Activated T-helper 1 cell treated with anti-CD3 and anti-CD28 coated beads, Interleukin-12 subunit alpha, Interleukin-12 subunit beta, Interleukin-2, Interleukin-4 antibody, amounts not matched to agents 30 ng/mL and 10 ng/mL and 1 ng/mL, durations not matched to agents 14 hours and 24 hours and 36 hours (primary cell): ENCODE measurements around the gene POLK. TPM values are rescaled to one million over a fixed set of nuclear protein-coding genes. Genes with fewer than 3 reads are reported as not detected.
"Not testable (repeated sequence)": the region's sequence is repeated elsewhere in the genome, so short reads cannot be mapped to it uniquely, and the experiment has no call there.

ENCODE experiments used
- DNase-seq: peaks from one replicate; pipeline ENCODE4 v3.0.0; 2021; ENCODE audit warnings: low spot score
- H3K27ac Mint-ChIP-seq: one replicate; pipeline ENCODE4 v1.8.0; 2021; ENCODE audit warnings: mild to moderate bottlenecking, mixed read lengths
- H3K27me3 Mint-ChIP-seq: one replicate; pipeline ENCODE4 v1.8.0; 2022; ENCODE audit warnings: mild to moderate bottlenecking, moderate library complexity, mixed read lengths; ENCODE audit not compliant: insufficient read depth
- H3K36me3 Mint-ChIP-seq: one replicate; pipeline ENCODE4 v1.8.0; 2021; ENCODE audit warnings: low read depth, mixed read lengths
- H3K4me1 Mint-ChIP-seq: one replicate; pipeline ENCODE4 v1.8.0; 2021; ENCODE audit warnings: low read depth, mixed read lengths
- H3K4me3 Mint-ChIP-seq: one replicate; pipeline ENCODE4 v1.8.0; 2021; ENCODE audit warnings: mild to moderate bottlenecking, moderate library complexity, mixed read lengths
- H3K9me3 Mint-ChIP-seq: one replicate; pipeline ENCODE4 v1.8.0; 2021; ENCODE audit warnings: mixed read lengths
- intact Hi-C: fragments of 100-400 bp; cut with micrococcal nuclease; formaldehyde crosslinking; loops from one replicate; pipeline ENCODE4 v1.15.1; 2024
- total RNA-seq: library from RNA; stranded (reverse); gene quantifications from 2 replicates; pipeline ENCODE4 v1.2.3, GENCODE V29; 2022

POLK gene
- total RNA-seq, 1 donor from 2014 or later: 40.4 TPM

DNA sequence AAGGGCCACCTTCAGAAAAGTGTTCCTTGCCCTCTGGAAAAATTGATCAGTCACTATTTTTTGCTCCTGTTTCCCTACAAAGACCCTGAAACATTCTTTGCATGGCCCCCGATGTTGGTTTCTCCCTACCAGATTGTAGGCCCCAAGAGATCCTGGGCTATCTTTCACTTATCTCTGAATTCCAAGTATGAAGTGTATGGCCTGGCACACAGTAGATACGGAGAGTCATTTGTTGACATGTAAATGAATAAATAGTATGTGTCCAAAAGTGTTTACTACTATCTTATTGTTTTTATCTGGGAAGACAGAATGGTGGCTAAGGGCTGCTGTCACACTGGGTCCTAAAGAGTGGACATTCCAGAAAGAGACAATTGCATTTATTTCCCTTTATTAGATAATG lies 92.1 kb downstream of the POLK start:
- no peak for DNase-seq
- peaks cover 22% of the 10 kb centered on the region for H3K36me3 Mint-ChIP-seq
- H3K9me3 Mint-ChIP-seq: no peaks in the 10 kb centered on the region
- H3K27ac Mint-ChIP-seq: no peak overlapping the region
- peaks cover 36% of the 10 kb centered on the region for H3K4me1 Mint-ChIP-seq
- intact Hi-C loops: no loop called here
- H3K27me3 Mint-ChIP-seq: no peaks in the 10 kb centered on the region
- H3K4me3 Mint-ChIP-seq: no peak overlapping the region

DNA sequence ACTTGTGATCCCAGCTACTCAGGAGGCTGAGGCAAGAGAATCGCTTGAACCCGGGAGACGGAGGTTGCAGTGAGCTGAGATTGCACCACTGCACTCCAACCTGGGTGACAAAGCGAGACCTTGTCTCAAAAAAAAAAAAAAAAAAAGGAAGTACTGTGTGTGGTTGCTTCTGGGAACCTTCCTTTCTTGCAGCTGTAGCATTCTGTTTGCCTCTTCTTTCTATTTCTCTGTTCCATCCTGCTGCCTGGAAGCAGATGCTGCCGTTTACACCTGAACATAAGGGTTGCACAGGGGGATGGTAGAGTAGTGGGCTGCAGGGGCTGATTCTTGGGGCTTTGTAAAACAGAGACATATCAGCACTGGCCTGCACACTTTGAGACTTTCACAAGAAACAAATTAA lies 95.7 kb downstream of the POLK start:
- intact Hi-C loops, H3K4me3 Mint-ChIP-seq: not testable (repeated sequence)
- H3K36me3 Mint-ChIP-seq: peaks cover 15% of the 10 kb centered on the region

DNA sequence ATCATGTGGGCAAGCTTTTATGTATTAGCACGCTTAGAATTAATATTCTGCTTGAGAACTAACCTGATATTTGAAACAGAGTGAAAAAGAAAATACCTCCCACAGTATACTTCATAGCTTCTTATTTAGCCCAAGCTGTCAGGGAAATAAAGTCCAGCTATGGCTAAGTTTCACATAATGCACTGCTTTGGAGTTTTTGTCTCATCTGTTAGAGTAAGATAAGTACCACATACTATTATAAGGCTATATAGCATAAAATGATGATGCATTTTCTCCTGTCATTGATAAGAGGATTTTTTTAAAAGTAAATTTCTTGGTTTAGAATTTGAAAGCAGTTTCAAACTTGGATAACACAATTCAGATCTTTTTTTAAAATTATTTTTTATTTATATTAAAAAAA lies 97.2 kb downstream of the POLK start:
- no peaks in the 10 kb centered on the region for H3K27me3 Mint-ChIP-seq
- no peak overlapping the region for H3K27ac Mint-ChIP-seq
- no peak overlapping the region for H3K4me3 Mint-ChIP-seq
- no peaks in the 10 kb centered on the region for H3K9me3 Mint-ChIP-seq
- peaks cover 7% of the 10 kb centered on the region for H3K4me1 Mint-ChIP-seq
- DNase-seq: no peak
- peaks cover 12% of the 10 kb centered on the region for H3K36me3 Mint-ChIP-seq
- intact Hi-C loops: no loop called here

More for the DNA sequence above, 95.7 kb downstream of the POLK start:
- not testable (repeated sequence) for H3K27me3 Mint-ChIP-seq, DNase-seq, H3K27ac Mint-ChIP-seq, H3K9me3 Mint-ChIP-seq
- H3K4me1 Mint-ChIP-seq: peaks cover 12% of the 10 kb centered on the region

DNA sequence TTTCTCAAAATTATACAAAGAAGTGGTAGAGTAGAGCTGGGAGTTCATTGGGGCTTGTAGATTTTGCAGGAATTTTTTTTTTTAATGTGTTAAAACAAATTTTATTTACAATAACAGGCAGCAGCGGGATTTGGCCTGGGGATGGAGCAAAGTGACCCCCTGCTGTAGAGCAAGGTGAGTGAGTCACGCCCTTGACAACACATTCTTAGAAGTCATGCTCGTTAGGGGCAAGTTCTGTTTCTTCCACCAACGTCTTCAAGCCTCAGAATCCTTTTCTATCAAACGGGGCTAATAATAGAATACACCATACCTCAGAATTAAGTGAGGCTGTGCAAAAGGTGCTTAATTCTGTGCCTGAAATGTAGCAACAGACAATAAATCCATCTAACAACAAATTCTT lies 98.5 kb downstream of the POLK start:
- H3K9me3 Mint-ChIP-seq: no peaks in the 10 kb centered on the region
- intact Hi-C loops: no loop called here
- no peak overlapping the region for H3K27ac Mint-ChIP-seq
- H3K27me3 Mint-ChIP-seq: no peaks in the 10 kb centered on the region
- DNase-seq: no peak
- H3K4me1 Mint-ChIP-seq: peaks cover 6% of the 10 kb centered on the region
- H3K4me3 Mint-ChIP-seq: no peak overlapping the region
- peaks cover 7% of the 10 kb centered on the region for H3K36me3 Mint-ChIP-seq

DNA sequence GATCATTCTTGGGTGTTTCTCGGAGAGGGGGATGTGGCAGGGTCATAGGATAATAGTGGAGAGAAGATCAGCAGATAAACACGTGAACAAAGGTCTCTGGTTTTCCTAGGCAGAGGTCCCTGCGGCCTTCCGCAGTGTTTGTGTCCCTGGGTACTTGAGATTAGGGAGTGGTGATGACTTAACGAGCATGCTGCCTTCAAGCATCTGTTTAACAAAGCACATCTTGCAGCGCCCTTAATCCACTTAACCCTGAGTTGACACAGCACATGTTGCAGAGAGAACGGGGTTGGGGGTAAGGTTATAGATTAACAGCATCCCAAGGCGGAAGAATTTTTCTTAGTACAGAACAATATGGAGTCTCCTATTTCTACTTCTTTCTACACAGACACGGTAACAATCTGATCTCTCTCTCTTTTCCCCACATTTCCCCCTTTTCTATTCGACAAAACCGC lies 99.2 kb downstream of the POLK start:
- intact Hi-C loops, H3K27ac Mint-ChIP-seq, H3K4me3 Mint-ChIP-seq, H3K4me1 Mint-ChIP-seq, DNase-seq, H3K36me3 Mint-ChIP-seq, H3K9me3 Mint-ChIP-seq, H3K27me3 Mint-ChIP-seq: not testable (repeated sequence)

DNA sequence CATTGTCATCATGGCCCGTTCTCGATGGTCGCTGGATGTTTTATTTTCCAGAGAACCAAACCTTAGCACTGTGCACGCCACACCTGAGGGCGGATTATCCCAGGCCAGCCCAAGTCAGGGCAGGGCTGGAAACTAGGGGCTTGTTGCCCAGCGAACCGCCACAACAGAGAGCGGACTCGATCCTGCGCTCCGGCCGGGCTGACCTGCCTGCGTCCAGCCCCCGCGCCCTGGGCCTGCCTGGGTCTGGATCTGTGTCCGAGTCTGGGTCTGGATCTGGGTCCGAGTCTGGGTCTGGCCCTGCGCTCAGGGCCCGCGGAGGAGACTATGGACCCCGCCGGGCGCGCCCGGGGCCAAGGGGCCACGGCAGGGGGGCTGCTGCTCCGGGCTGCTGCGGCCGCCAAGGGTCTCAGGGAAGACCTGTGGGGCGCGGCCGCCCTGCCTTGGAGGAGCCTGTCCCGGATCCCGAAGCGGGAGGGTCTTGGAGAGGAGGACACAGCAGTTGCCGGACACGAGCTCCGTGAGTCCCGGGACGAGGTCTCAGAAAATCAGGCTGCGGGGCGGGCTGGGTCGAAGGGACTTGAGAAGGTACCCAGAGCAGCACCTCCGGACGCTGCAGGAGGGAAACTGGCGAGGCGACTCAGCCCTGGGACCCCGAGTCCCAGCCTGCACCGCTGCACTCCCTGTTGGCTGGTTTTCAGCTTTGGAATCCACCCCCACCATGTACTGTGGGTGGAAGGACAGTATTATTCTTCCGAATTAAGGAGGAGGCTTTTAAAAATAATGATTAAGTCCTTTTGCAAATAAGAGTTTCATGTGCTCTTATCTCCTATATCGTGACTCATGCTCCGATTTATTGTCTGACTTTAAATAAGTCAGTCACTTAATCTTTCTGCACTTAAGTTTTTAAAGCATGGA lies 99.9 kb downstream of the POLK start, which contains the start of gene ANKDD1B:
TSS of gene ANKDD1B (plus strand) at position 143 of the 915 bp plus-strand sequence. CDS start at position 325, 182 bp downstream.
- intact Hi-C loops: no loop called here
- peaks cover 5% of the 10 kb centered on the region for H3K4me1 Mint-ChIP-seq
- H3K4me3 Mint-ChIP-seq: no peak within 1 kb of the TSS
- no peaks in the 10 kb centered on the region for H3K27me3 Mint-ChIP-seq
- peaks cover 5% of the 10 kb centered on the region for H3K36me3 Mint-ChIP-seq
- no peak within 1 kb of the TSS for H3K27ac Mint-ChIP-seq
- DNase-seq: no peak
- no peaks in the 10 kb centered on the region for H3K9me3 Mint-ChIP-seq

DNA sequence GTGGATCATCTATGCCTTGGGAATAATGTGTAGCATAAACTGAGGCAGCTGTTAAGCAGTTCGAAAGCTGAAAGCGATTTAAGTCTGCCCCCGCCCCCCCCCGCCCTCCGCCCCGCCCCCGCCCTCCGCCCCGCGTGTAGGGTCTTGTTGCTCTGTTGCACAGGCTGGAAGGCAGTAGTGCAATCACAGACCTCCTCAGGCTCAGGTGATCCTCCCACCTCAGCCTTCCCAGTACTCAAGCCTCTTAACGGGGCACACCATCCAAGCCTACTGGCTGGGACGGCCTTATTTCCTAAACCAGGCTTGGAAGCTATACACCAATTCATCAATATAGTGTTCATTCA lies 100.5 kb downstream of the POLK start:
- intact Hi-C loops: no loop called here
- no peaks in the 10 kb centered on the region for H3K9me3 Mint-ChIP-seq
- DNase-seq: no peak
- peaks cover 5% of the 10 kb centered on the region for H3K36me3 Mint-ChIP-seq
- no peak overlapping the region for H3K27ac Mint-ChIP-seq
- no peaks in the 10 kb centered on the region for H3K4me1 Mint-ChIP-seq
- no peak overlapping the region for H3K4me3 Mint-ChIP-seq
- no peaks in the 10 kb centered on the region for H3K27me3 Mint-ChIP-seq

DNA sequence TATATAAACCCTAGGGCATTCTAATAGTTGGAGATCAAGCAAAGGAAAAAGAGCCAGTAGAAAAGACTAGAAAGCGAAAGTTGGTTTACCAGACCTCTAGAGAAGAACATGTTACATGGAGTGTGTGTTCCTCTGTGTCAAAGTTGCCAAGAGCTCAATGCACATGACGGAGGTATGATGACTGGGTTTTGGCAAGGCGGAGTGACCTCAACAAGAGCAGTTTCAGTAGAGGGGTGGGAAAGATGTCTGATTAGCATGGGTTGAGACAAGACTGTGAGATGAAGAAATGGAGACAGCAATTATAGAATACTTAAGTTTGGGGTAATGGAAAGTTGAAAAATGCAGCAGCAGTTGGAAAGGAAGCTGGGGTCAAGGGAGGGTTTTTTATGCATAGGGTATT lies 101.2 kb downstream of the POLK start:
- no peak overlapping the region for H3K27ac Mint-ChIP-seq
- H3K4me1 Mint-ChIP-seq: no peaks in the 10 kb centered on the region
- H3K9me3 Mint-ChIP-seq: no peaks in the 10 kb centered on the region
- no peaks in the 10 kb centered on the region for H3K27me3 Mint-ChIP-seq
- H3K36me3 Mint-ChIP-seq: peaks cover 5% of the 10 kb centered on the region
- intact Hi-C loops: no loop called here
- no peak overlapping the region for H3K4me3 Mint-ChIP-seq
- DNase-seq: no peak

DNA sequence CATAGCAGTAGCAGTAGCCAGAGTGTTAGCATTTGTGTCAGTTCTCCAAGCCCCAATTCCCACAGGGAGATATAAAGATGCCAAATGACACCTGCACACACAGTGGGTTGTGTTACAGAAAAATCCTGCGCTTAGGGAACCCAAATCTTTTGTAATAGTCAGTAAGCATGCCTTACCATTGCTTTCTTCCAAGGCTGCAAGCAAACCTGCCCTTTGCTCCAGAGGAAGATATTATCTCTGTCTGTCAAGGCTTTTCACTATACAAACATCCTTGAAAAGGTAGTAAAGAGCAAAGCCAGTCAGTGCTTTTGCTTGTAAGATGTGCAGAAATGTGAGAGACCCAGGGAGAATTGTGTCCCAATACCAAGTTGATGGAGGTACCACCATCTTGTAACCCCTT lies 102.5 kb downstream of the POLK start:
- Mint-ChIP-seq H3K9me3 (no peaks in the 10 kb centered on the region), H3K4me1 (no peaks in the 10 kb centered on the region), H3K4me3 (no peak overlapping the region), H3K36me3 (peaks cover 5% of the 10 kb centered on the region), H3K27me3 (no peaks in the 10 kb centered on the region), H3K27ac (no peak overlapping the region)
- intact Hi-C loops: no loop called here
- no peak for DNase-seq

DNA sequence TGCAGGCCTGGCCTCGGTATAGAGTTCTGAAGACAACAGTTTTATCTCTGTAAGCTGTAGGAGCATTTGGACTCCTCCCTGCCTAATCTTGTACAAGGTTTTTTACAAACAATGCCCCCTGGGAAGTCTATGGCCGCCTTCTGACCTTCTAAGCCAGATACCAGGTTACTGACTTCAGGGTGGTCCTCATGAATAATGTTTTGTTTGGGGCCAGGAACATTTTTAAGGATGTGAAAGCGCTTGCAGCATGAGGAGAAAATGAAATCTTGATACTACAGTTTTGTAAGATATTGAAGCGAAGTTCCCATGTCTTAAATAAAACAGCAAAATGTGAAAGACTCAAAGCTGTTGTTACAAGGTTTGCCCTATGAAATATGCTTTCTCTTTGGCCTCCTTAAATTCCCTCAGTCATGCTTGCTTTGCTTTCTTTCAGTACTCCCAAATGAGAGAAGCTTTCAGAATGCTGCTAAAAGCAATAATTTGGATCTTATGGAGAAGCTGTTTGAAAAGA lies 104.7 kb downstream of the POLK start:
- Mint-ChIP-seq H3K9me3 (no peaks in the 10 kb centered on the region), H3K27ac (no peak overlapping the region), H3K4me1 (no peaks in the 10 kb centered on the region), H3K27me3 (no peaks in the 10 kb centered on the region), H3K36me3 (no peaks in the 10 kb centered on the region), H3K4me3 (no peak overlapping the region)
- intact Hi-C loops: no loop called here
- no peak for DNase-seq

DNA sequence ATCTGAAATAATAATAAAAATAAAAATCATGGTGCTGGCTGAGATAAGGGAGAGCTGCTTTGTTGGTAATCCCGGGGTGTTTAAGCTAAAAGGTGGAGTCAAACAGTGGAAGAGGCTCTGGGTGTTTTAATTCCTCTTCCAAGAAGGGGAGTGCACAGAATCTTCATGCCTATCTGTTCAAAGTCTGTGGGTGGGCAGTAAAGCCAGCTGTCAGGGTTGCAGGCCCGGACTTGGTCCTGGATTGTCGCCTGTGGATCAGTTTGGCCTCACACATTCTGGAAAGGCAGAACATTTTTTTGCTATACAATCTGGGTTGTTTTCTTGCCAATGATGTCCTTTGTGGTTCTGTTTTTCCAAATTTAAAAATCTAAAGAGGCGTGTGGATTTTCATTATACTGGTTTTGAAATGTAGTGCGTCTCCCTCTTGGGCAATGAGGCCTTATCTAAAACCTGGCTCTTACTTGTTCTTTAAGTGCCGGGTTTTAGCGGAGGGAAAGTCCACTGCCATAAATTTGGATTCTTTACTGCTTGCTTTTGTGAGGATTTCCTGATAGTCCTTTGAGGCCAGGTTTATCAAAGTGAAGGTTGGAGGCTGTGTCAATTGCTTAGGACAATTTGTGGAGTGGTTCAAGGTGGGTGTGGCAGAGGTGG lies 105.4 kb downstream of the POLK start:
- intact Hi-C loops: no loop called here
- no peaks in the 10 kb centered on the region for H3K27me3 Mint-ChIP-seq
- H3K27ac Mint-ChIP-seq: no peak overlapping the region
- H3K4me1 Mint-ChIP-seq: no peaks in the 10 kb centered on the region
- no peaks in the 10 kb centered on the region for H3K36me3 Mint-ChIP-seq
- no peak overlapping the region for H3K4me3 Mint-ChIP-seq
- DNase-seq: no peak
- no peaks in the 10 kb centered on the region for H3K9me3 Mint-ChIP-seq

DNA sequence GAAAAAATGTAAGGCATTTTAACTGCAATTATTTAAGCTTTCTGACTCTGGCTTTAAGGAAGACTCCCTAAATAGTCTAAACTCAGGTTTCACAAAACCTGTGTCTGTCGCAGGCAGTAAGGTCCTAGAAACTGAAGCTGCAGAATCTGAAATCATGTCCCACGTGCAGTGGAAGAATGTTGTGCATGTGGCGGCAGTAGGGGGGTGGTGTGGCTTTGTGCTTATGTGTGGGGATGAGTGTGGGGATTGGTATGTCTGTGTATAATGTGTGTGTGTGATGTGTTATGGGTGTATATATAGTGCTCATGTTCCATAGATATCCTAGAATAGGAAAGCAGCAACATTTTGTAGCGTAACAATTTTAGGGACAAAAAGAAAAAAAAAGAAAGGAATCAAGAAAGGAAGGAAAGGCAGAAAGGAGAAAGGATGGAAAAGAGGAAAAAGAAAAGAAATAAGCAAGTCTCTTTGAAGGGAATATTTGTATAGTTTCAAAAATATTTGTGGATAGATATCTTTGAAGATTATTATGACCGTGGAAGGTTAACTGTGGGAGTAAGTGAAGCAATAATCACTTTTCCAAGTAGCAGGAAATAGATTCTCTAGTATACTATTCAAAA lies 106.2 kb downstream of the POLK start:
- intact Hi-C loops: no loop called here
- Mint-ChIP-seq H3K4me3 (no peak overlapping the region), H3K9me3 (no peaks in the 10 kb centered on the region), H3K27me3 (no peaks in the 10 kb centered on the region), H3K36me3 (no peaks in the 10 kb centered on the region), H3K27ac (no peak overlapping the region), H3K4me1 (no peaks in the 10 kb centered on the region)
- DNase-seq: no peak
